ENCODE measurements around the gene ST8SIA5.

- no peak for TF ChIP-seq NFYB (CRISPR knock-in tag; conservative IDR thresholded peaks at IDR 0.05; ENCODE audit: low read depth)
- TF ChIP-seq CTCF (IDR thresholded peaks at IDR 0.05): no peak
- TF ChIP-seq CREB1 (CRISPR knock-in tag; IDR thresholded peaks at IDR 0.05): no peak
- TF ChIP-seq KAT7 (CRISPR knock-in tag; IDR thresholded peaks at IDR 0.05; ENCODE audit: borderline replicate concordance): no peak
- no peak for TF ChIP-seq ATF3 (CRISPR knock-in tag; conservative IDR thresholded peaks at IDR 0.05)
- no peak for TF ChIP-seq SP1 (CRISPR knock-in tag; conservative IDR thresholded peaks at IDR 0.05)
- TF ChIP-seq E2F4 (CRISPR knock-in tag; IDR thresholded peaks at IDR 0.05; ENCODE audit: borderline replicate concordance, low read depth): no peak
These were observed 14.3 kb upstream of the ST8SIA5 start for GRCh38 chr18:46771141-46771540.
